HG03060 (cell line): ENCODE data around the gene TIMM8B.
A peak's percentile ranks its signal among the peaks of the same experiment; 100 is the strongest.
"Not testable (repeated sequence)": the region's sequence is repeated elsewhere in the genome, so short reads cannot be mapped to it uniquely, and the experiment has no call there.

ENCODE experiments used
- ATAC-seq: cut with Tn5 transposase; IDR thresholded peaks from one replicate; pipeline ENCODE4 v1.9.1; 2021; ENCODE audit warnings: low read depth, moderate number of reproducible peaks; ENCODE audit not compliant: unreplicated experiment

Gene TIMM8B

GRCh38 chr11:112086422-112087191, at the start of gene TIMM8B, which contains the start of gene SDHD:
Gene TIMM8B, minus strand, starts transcription at chr11:112086756. Its CDS starts 33 bp downstream, at chr11:112086723.
Gene SDHD, plus strand, starts transcription at chr11:112086873. Its CDS starts 35 bp downstream, at chr11:112086908.
- ATAC-seq = peak; percentile 72

DNA sequence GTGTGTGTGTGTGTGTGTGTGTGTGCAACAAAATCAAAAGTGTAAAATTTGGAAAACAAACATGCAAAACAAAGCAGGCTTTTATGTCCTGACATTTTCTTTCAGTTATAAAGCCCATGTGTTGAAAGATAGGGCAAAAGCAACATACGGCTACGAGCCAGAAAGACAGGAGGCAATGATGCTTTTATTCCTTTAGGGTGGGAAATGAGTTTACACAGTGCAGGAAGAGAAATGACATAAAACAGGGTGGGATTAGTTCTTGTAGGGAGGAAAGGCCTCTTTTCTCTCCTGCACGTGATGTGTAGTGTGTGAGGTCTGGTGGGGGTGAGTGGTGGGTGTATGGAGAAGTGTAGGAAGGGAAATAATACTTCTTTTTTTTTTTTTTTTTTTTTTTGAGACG, 47.9 kb upstream of the TIMM8B start:
- ATAC-seq = no peak

GRCh38 chr11:112132737-112133136, 46.2 kb upstream of the TIMM8B start:
- ATAC-seq = no peak

DNA sequence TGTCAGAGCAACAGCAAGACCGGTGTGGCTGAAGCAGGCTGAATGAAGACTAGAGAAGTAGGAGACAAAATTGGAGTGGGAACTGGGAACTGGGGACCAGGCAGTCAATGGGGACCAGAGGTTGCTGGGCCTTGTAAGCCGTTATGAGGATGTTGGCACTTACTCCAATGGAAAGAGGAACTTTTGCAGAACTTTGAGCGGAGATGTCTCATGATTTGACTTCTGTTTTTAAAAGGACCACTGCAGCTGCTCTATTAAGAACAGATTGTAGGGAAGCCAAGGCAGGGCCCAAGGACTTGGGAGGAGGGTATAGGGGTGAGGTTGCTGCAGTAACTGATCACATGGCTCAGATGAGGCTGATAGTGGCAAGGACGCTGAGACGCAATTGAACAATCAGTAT, 43.1 kb upstream of the TIMM8B start:
- ATAC-seq = no peak

DNA sequence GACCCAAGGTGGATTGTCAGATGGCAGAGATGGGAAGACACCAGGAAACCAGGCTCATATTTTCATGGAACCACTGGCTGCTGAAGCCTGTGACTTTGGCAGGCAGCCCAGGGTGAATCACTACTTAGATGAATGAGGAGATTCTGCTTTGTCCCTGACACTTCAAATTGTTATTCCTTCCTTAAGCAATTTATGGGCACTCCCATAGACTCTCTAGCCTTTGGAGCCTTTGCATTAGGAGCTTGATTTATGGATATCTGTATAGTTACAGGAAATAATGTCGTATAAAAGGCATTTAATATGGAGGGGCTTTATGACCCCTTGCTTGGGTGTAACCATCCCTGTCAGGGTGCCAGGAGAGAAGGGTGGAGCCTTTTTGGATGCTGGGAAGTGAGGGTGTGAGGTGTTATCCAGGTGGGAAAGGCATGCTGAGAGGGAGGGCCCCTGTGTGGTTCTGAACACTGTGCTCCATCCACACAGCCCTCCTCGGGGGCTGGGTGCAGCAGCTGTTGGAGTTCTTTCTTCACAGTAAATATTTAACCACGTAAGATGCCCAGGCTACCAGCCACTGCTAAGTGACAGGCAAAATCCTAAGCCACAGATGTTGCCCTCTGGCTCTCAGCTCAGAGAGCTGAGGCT, 42.0 kb upstream of the TIMM8B start:
- ATAC-seq = no peak

DNA sequence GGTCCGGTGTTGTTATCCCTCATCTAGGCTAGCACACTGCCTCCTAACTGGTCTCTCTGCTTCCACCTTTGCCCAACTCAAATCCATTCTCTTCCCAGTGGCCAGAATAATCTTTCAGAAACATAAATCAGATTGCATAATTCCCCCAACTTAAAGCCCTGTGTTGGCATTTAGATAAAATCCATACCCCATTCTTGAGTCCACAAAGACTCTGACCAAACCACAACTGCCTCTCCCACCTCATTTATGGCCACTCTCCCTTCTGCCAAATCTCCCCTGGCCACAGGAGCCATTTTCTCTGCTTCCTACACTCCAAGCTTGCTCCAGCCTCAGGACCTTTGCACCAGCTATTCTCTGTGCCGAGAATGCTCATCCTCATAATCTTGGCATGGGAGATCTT, 40.5 kb upstream of the TIMM8B start:
- no peak for ATAC-seq

- no peak for ATAC-seq
Measured at GRCh38 chr11:112123129-112123528, 36.6 kb upstream of the TIMM8B start.

GRCh38 chr11:112121981-112122615, 35.5 kb upstream of the TIMM8B start:
- no peak for ATAC-seq

DNA sequence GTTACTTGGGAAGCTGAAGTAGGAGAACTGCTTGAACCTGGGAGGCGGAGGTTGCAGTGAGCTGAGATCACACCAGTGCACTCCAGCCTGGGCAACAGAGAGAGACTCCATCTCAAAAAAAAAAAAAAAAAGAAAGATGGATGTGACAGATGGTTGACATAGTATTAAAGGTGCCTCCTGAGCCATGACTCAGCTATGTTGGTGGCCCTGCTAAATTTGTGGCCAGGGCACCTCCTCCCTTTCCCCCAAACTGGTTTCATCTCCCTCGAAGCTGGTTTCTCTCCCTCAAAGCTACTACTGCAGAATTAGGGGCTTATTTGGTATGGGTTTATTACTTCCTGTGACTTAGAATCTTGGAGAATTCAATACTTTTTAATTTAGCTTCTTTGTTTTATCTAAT, 31.6 kb upstream of the TIMM8B start:
- no peak for ATAC-seq

GRCh38 chr11:112115386-112115785, 28.8 kb upstream of the TIMM8B start:
- ATAC-seq = no peak

GRCh38 chr11:112114460-112114859, 27.9 kb upstream of the TIMM8B start:
- ATAC-seq = no peak

DNA sequence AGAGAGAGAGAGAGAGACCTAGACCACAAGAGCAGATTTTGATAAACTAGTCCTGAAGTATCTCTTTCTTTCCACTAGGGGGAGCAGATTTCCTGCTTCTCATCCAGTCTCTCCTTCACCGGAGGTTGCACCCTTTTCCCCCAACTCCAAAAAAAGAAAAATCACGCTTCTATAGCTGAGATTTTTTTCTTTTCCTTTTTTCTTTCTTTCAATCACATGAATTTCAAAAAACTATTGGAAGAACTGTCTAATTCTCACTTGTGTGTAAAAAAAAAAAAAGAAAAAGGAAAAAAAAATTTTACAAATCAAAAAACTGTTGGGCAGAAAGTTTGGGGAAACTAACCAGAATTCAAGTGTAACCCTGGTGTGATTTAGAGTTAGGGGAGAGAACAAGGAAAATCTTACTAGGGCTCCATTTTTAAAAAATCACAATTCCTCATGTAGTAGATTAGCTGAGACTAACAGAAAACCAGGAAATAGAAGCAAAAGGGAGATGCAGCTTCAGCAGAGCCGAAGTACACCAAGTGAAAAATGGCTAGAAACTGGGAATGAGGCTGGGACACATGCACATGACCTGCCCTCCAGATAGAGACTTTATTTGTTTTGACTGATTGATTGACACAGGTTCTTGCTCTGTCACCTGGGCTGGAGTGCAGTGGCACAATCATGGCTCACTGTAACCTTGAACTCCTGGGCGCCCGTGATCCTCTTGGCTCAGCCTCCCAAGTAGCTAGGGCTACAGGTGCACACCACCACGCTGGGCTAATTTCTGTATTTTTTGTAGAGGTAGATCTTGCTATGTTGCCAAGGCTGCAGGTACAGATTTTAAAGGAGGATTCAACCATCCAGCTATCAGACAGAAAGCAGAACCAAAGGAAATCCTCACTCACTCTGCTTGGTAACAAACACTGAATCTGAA, 27.2 kb upstream of the TIMM8B start:
- no peak for ATAC-seq

DNA sequence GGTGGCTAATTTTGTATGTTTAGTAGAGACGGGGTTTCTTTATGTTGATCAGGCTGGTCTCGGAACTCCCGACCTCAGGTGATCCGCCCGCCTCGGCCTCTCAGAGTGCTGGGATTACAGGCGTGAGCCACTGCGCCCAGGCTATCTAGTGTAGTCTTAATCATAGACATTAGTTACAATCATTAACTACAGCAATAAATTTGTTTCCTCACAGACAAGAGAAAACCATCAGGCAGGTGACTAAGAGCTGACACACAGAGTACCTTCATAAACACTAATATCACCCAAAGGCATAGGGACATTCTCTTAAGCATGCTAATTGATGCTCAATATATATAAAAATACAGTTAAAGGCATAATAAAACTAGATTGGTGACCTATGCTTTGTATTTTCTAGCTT, 19.5 kb upstream of the TIMM8B start:
- no peak for ATAC-seq

- ATAC-seq = no peak
Measured at GRCh38 chr11:112103446-112103845, 16.9 kb upstream of the TIMM8B start.

DNA sequence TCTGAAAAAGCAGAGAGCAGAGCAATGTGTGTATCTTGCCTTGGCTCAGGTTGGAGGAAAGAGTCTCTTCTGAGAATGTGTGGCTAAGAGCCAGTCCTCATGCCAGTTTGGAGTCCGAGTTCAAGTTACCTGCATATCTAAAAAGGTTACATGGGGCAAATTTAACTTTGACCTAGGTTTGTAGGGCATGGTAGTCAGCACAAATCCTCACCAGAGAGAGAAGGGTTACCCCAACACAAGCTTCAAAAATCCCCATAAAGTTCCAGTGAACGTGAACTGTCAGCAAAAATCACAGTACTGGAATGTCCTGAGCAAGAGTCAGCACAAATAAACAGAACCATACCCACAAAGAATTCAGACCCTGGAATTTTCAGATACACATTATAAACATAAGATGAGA, 13.9 kb upstream of the TIMM8B start:
- no peak for ATAC-seq

- no peak for ATAC-seq
Measured at GRCh38 chr11:112097734-112098528, 11.4 kb upstream of the TIMM8B start.

GRCh38 chr11:112096194-112096593, 9.6 kb upstream of the TIMM8B start:
- no peak for ATAC-seq

GRCh38 chr11:112095302-112095701, 8.7 kb upstream of the TIMM8B start:
- ATAC-seq = not testable (repeated sequence)

DNA sequence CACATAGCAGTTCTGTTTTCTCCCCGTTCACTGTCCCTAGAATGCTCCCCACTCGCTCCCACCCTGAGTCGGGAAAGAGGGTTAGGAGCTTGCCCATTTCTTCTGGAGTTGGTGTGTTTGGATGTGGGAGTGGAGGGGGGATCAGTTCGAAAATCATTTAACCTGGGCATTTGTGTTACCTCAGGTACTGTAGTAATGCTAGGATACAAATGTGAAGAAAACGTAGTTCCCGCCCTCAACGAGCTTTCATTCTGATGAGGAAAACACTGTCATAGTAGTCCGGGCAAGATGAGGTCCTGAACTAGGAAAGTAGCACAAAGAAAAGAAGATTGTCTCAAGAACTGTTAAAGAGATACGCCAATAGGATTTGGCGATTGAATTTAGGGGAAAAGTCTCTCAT, 656 bp upstream of the TIMM8B start:
- ATAC-seq = no peak
